Right lobe of liver (tissue), 6 donors: ENCODE measurements around the gene CAPS. TPM values are rescaled to one million over a fixed set of nuclear protein-coding genes. Genes with fewer than 3 reads are reported as not detected.

Experiments
- ATAC-seq, 4 donors: fragments of 200-7000 bp; cut with Tn5 transposase; one replicate each; pipeline ENCODE4 v1.9.1; 2020; ENCODE audit warnings: mild to moderate bottlenecking in 4 of 4, moderate library complexity in 4 of 4
- DNase-seq, 3 donors: peaks; one replicate each; pipeline ENCODE4 v3.0.0-alpha.2; 2020
- H3K27ac ChIP-seq, 3 donors: fragments of 200-600 bp; one replicate each; pipeline ENCODE4 v1.8.0; 2022
- H3K27me3 ChIP-seq, 2 donors: fragments of 200-600 bp; one replicate each; pipeline ENCODE4 v1.8.0; 2022
- H3K36me3 ChIP-seq, 4 donors: fragments of 200-600 bp; sonication (generic) in 1 of 4; one replicate each; pipeline versions ENCODE4 v1.5.1 to v1.8.0; 2017 to 2022; ENCODE audit warnings: control low read depth in 1 of 4
- H3K4me1 ChIP-seq, 4 donors: fragments of 200-600 bp; sonication (generic) in 1 of 4; one replicate each; pipeline versions ENCODE4 v1.5.1 to v1.8.0; 2017 to 2022; ENCODE audit warnings: control low read depth in 1 of 4
- H3K4me3 ChIP-seq, 3 donors: fragments of 200-600 bp; one replicate each; pipeline ENCODE4 v1.8.0; 2022
- H3K9me3 ChIP-seq, 4 donors: fragments of 200-600 bp; sonication (generic) in 1 of 4; one replicate each; pipeline versions ENCODE4 v1.5.1 to v1.8.0; 2017 to 2022; ENCODE audit warnings: control low read depth in 1 of 4
- CTCF ChIP-seq, 4 donors: fragments of 200-600 bp in 3 of 4; fragments of 450-650 bp in 1 of 4; IDR thresholded peaks; one replicate each; pipeline versions ENCODE4 v1.5.1 to v1.8.0; 2016 to 2022; ENCODE audit warnings: antibody characterized with exemption in 4 of 4, mild to moderate bottlenecking in 2 of 4
- POLR2A ChIP-seq: fragments of 450-650 bp; IDR thresholded peaks from one replicate; pipeline ENCODE4 v1.6.1; 2017; ENCODE audit warnings: antibody characterized with exemption, mild to moderate bottlenecking
- WGBS: methylation state at CpG from one replicate; pipeline ENCODE4 v1.1.6; 2018; ENCODE audit warnings: low coverage, low lambda C conversion rate; ENCODE audit not compliant: insufficient coverage; ENCODE audit errors: missing lambda C conversion rate; 5-methylcytosine and 5-hydroxymethylcytosine counted together
- intact Hi-C, 2 donors: fragments of 100-400 bp; cut with DNase I; formaldehyde crosslinking; loops; one replicate each; pipeline versions ENCODE4 v1.11.2 to v1.14.1; 2022
- total RNA-seq, 6 experiments: library from RNA; depleted of rRNA in 2 of 6; stranded (reverse); fragments of >200 nt in 2 of 6; fragmentation: NEBNext Ultra II Directional in 3 of 6; extraction: Animal tissue kit (Norgen Biotek cat#: 25700) in 3 of 6; gene quantifications; one replicate each; pipeline versions ENCODE4 v1.1.0 to v1.2.4, GENCODE V29; 2016 to 2023
- donor health status: DM: no; HTN: yes; CAD: no.
- donor health status: DM: no; HTN: no; CAD: no.
- donor health status: DM: no; HTN: no; CAD: no.
- donor health status: DM: no; HTN: yes; CAD: no.
- donor health status: DM: no; HTN: yes; CAD: no.

The CAPS gene
- total RNA-seq, 6 experiments from 2014 or later, result 1.1 to 7.9 (median 5.0) TPM

- peaks cover 0 to 10% (median 2%) of the 10 kb centered on the region in 4 donors for H3K36me3 ChIP-seq
- DNase-seq (no peak), ATAC-seq (no peak)
- H3K4me1 ChIP-seq, result peaks cover 0 to 21% (median 5%) of the 10 kb centered on the region in 4 donors
- WGBS, result 92% methylated on average over 6 of the region's 10 CpGs
- intact Hi-C loops, result no loop called here
- H3K27me3 ChIP-seq, result no peaks in the 10 kb centered on the region
- no peak overlapping the region for H3K27ac ChIP-seq
- H3K4me3 ChIP-seq, result no peak overlapping the region
- TF ChIP-seq POLR2A, result no peak
- TF ChIP-seq CTCF (IDR thresholded peaks at IDR 0.05), result no peak
- no peaks in the 10 kb centered on the region for H3K9me3 ChIP-seq
Observed at GRCh38 chr19:5943045-5943444, 29.0 kb downstream of the CAPS start.

DNA sequence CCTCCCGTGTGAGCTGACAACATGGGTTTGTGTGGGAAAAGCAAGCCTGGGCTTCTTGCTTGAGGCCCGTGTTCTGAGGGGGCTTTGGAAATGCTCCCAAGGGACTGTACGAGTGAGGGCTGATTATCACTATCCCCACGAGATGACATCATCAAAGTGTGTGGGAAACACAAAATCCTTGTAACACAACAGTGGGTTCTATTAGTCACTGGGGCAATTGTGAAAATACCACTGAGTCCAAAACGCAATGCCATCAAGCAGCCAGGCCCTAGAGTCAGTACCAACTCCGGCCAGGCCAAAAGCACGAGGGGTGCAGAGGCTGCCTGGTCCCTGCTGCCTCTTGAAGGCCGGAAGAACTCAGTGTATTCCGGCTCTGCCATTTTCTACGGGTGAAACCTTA, 29.6 kb downstream of the CAPS start:
- no peak overlapping the region for H3K4me3 ChIP-seq
- intact Hi-C loops, result no loop called here
- peaks cover 0 to 10% (median 2%) of the 10 kb centered on the region in 4 donors for H3K36me3 ChIP-seq
- DNase-seq (no peak), ATAC-seq (no peak)
- TF ChIP-seq CTCF (IDR thresholded peaks at IDR 0.05), result no peak
- TF ChIP-seq POLR2A, result no peak
- H3K27me3 ChIP-seq, result no peaks in the 10 kb centered on the region
- H3K4me1 ChIP-seq, result peaks cover 0 to 27% (median 5%) of the 10 kb centered on the region in 4 donors
- no peak overlapping the region for H3K27ac ChIP-seq
- no peaks in the 10 kb centered on the region for H3K9me3 ChIP-seq
- WGBS, result 95% methylated on average over 4 of the region's 10 CpGs

GRCh38 chr19:5947435-5947834, 33.4 kb downstream of the CAPS start:
- ATAC-seq (peak; percentile 44 to 66 (median 53)), DNase-seq (peak in 2 of 3 donors; percentile 67 to 70)
- TF ChIP-seq POLR2A (no peak), CTCF (IDR thresholded peaks at IDR 0.05) (no peak)
- 71% methylated on average over 10 of the region's 13 CpGs for WGBS
- Histone ChIP-seq H3K27me3 (no peaks in the 10 kb centered on the region), H3K27ac (peak overlapping the region; percentile 33 to 38 (median 36)), H3K4me1 (peaks cover 0 to 41% (median 7%) of the 10 kb centered on the region in 4 donors), H3K4me3 (no peak overlapping the region), H3K9me3 (no peaks in the 10 kb centered on the region), H3K36me3 (no peaks in the 10 kb centered on the region)
- intact Hi-C loops, result no loop called here

DNA sequence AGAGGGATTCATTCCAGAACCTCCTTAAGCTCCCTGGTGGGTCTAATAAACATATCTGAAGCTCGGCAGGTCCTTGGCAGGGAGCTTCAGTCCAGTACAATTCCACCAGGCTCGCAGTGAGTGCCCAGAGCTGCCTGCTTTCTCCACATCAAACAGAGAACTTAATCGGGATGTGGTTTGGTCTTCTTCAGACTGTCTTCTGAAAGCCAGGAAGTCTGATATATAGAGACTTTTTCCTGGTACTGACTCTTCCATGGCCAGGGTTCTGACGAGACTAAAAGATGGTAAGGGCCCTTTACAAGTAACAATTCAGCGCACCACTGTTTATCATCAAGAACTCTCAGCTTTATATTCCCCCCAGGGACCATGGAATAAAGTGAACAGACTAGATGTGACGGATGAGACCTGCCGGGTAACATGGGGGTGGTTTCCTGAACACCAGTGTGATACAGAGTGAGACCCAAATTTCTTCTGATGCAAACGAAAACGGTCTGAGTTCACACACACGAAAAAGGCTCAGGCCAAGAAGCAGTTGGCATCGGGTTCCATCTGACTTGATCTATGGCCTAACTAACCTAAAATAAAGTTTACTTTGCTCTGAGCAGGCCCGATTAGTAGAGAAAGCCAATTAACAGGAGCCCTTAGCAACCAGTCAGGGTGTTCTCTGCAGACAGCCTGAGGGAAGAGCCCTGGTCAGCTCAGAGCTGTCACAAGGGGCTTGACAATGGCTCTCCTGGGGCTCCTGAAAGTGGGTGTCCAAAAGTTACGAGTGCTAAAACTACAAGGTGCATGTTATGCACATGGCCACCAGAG, 34.9 kb downstream of the CAPS start:
- intact Hi-C loops, result no loop called here
- DNase-seq, result peak in 1 of 3 donors; percentile 45
- H3K9me3 ChIP-seq, result no peaks in the 10 kb centered on the region
- no peaks in the 10 kb centered on the region for H3K27me3 ChIP-seq
- no peaks in the 10 kb centered on the region for H3K36me3 ChIP-seq
- H3K4me3 ChIP-seq, result no peak overlapping the region
- peaks cover 0 to 56% (median 13%) of the 10 kb centered on the region in 4 donors for H3K4me1 ChIP-seq
- ATAC-seq, result peak; percentile 14 to 59 (median 50)
- WGBS, result 24% methylated on average over 13 of the region's 13 CpGs
- peak overlapping the region in 1 of 3 donors; percentile 37 for H3K27ac ChIP-seq
- no peak for TF ChIP-seq POLR2A

GRCh38 chr19:5949792-5950305, 35.8 kb downstream of the CAPS start:
- WGBS, result 78% methylated on average over 4 of the region's 13 CpGs
- Histone ChIP-seq H3K27ac (no peak overlapping the region), H3K36me3 (no peaks in the 10 kb centered on the region), H3K27me3 (no peaks in the 10 kb centered on the region), H3K9me3 (no peaks in the 10 kb centered on the region), H3K4me3 (no peak overlapping the region), H3K4me1 (peaks cover 0 to 65% (median 17%) of the 10 kb centered on the region in 4 donors)
- TF ChIP-seq CTCF (IDR thresholded peaks at IDR 0.05), result no peak
- no peak for TF ChIP-seq POLR2A
- peak in 1 of 3 donors; percentile 51 for DNase-seq
- no peak for ATAC-seq
- intact Hi-C loops, result no loop called here
